ENCODE measurements around the gene KCNMA1. TPM values are rescaled to one million over a fixed set of nuclear protein-coding genes. Genes with fewer than 3 reads are reported as not detected.

Gene KCNMA1
- total RNA-seq, 1 experiment from 2014 or later = 0.49 TPM

- BruUV-seq (replicated peaks) = no TSS peak
These were observed 563.4 kb downstream of the KCNMA1 start for GRCh38 chr10:77074104-77074624.

More at GRCh38 chr10:77074104-77074624, 563.4 kb downstream of the KCNMA1 start:
- DNase-seq (ENCODE audit: low read depth, low spot score) (no peak), ATAC-seq (no peak)
- Histone ChIP-seq H3K4me2 (ENCODE audit: low read length) (no peak overlapping the region), H3K27me3 (ENCODE audit: insufficient read depth, low read length) (peaks cover 61% of the 10 kb centered on the region), H3K4me1 (ENCODE audit: control insufficient read depth in 1 of 2, insufficient read depth in 2 of 2, low read length in 2 of 2) (no peaks in the 10 kb centered on the region), H3K27ac (ENCODE audit: low read depth, low read length) (no peak overlapping the region), H3K4me3 (replicated peaks in 1 of 2; ENCODE audit: low read depth in 1 of 2, low read length in 2 of 2) (no peak overlapping the region), H2AFZ (ENCODE audit: low read depth, low read length, poor library complexity, severe bottlenecking) (no peak overlapping the region), H3K9me3 (ENCODE audit: control insufficient read depth in 1 of 2, insufficient read depth in 1 of 2, low read depth in 1 of 2, low read length in 2 of 2) (no peaks in the 10 kb centered on the region), H3K79me2 (ENCODE audit: insufficient read depth, low read length) (no peaks in the 10 kb centered on the region), H3K36me3 (ENCODE audit: control insufficient read depth in 1 of 2, insufficient read depth in 2 of 2, low read length in 2 of 2) (no peaks in the 10 kb centered on the region), H4K20me1 (ENCODE audit: insufficient read depth) (no peaks in the 10 kb centered on the region), H3K9me2 (ENCODE audit: insufficient read depth) (no peaks in the 10 kb centered on the region), H3K9ac (ENCODE audit: low read length) (no peak overlapping the region)
- ChIA-PET POLR2A (no interaction called here), CTCF (no interaction called here), RAD21 (ENCODE audit: low non-redundant PET in 1 of 2, low total read pairs in 2 of 2, uncharacterized antibody in 2 of 2, unreplicated experiment in 2 of 2) (no interaction called here)
- intact Hi-C loops (cut with micrococcal nuclease) = no loop called here
- TF ChIP-seq EGR1 (IDR thresholded peaks at IDR 0.05; ENCODE audit: low read depth) = no peak
- TF ChIP-seq SP1 (IDR thresholded peaks at IDR 0.05; ENCODE audit: low read depth) = no peak
- TF ChIP-seq EZH2phosphoT487 (IDR thresholded peaks at IDR 0.05; ENCODE audit: borderline replicate concordance) = no peak
- no peak for TF ChIP-seq ZNF274 (IDR thresholded peaks at IDR 0.05; ENCODE audit: low read depth, low read length)
- no peak for TF ChIP-seq ATF3 (IDR thresholded peaks at IDR 0.05)
- no peak for TF ChIP-seq CEBPB (IDR thresholded peaks at IDR 0.05; ENCODE audit: low read depth)
- TF ChIP-seq, protein P1, sequence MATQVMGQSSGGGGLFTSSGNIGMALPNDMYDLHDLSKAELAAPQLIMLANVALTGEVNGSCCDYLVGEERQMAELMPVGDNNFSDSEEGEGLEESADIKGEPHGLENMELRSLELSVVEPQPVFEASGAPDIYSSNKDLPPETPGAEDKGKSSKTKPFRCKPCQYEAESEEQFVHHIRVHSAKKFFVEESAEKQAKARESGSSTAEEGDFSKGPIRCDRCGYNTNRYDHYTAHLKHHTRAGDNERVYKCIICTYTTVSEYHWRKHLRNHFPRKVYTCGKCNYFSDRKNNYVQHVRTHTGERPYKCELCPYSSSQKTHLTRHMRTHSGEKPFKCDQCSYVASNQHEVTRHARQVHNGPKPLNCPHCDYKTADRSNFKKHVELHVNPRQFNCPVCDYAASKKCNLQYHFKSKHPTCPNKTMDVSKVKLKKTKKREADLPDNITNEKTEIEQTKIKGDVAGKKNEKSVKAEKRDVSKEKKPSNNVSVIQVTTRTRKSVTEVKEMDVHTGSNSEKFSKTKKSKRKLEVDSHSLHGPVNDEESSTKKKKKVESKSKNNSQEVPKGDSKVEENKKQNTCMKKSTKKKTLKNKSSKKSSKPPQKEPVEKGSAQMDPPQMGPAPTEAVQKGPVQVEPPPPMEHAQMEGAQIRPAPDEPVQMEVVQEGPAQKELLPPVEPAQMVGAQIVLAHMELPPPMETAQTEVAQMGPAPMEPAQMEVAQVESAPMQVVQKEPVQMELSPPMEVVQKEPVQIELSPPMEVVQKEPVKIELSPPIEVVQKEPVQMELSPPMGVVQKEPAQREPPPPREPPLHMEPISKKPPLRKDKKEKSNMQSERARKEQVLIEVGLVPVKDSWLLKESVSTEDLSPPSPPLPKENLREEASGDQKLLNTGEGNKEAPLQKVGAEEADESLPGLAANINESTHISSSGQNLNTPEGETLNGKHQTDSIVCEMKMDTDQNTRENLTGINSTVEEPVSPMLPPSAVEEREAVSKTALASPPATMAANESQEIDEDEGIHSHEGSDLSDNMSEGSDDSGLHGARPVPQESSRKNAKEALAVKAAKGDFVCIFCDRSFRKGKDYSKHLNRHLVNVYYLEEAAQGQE (IDR thresholded peaks at IDR 0.05; ENCODE audit: low read depth) = no peak
- no peak for TF ChIP-seq JUND (IDR thresholded peaks at IDR 0.05)
- no peak for TF ChIP-seq TCF7L2 (IDR thresholded peaks at IDR 0.05; ENCODE audit: borderline replicate concordance, extremely low read depth, insufficient read depth, insufficient read length)
- TF ChIP-seq, protein P2, sequence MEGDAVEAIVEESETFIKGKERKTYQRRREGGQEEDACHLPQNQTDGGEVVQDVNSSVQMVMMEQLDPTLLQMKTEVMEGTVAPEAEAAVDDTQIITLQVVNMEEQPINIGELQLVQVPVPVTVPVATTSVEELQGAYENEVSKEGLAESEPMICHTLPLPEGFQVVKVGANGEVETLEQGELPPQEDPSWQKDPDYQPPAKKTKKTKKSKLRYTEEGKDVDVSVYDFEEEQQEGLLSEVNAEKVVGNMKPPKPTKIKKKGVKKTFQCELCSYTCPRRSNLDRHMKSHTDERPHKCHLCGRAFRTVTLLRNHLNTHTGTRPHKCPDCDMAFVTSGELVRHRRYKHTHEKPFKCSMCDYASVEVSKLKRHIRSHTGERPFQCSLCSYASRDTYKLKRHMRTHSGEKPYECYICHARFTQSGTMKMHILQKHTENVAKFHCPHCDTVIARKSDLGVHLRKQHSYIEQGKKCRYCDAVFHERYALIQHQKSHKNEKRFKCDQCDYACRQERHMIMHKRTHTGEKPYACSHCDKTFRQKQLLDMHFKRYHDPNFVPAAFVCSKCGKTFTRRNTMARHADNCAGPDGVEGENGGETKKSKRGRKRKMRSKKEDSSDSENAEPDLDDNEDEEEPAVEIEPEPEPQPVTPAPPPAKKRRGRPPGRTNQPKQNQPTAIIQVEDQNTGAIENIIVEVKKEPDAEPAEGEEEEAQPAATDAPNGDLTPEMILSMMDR (IDR thresholded peaks at IDR 0.05 in 2 of 3, conservative IDR thresholded peaks at IDR 0.05 in 1 of 3; ENCODE audit: borderline replicate concordance in 1 of 3, insufficient read depth in 1 of 3, low read depth in 2 of 3, low read length in 2 of 3) = no peak
- no peak for TF ChIP-seq CBX3 (IDR thresholded peaks at IDR 0.05; ENCODE audit: low read depth)

Measured in HCT116 (cell line).